ENCODE measurements around the gene MMP19. TPM values are rescaled to one million over a fixed set of nuclear protein-coding genes. Genes with fewer than 3 reads are reported as not detected.

Gene MMP19
- total and polyA plus RNA-seq, 2 of the 4 experiments (the other 2 are of a cell fraction): 9.9 to 34.7 TPM

GRCh38 chr12:55861396-55861795, 18.7 kb upstream of the MMP19 start:
- no peak overlapping the region for H3K56ac ChIP-seq (ENCODE audit: extremely low read depth, insufficient read depth, low read length)
- CTCF ChIA-PET: no interaction called here
- H3K9me1 ChIP-seq (ENCODE audit: insufficient read depth, low read length): no peaks in the 10 kb centered on the region

More at GRCh38 chr12:55861396-55861795, 18.7 kb upstream of the MMP19 start:
- Histone ChIP-seq H4K5ac (ENCODE audit: low read depth, low read length) (no peak overlapping the region), H3K9ac (ENCODE audit: low read depth, low read length) (no peak overlapping the region), H2BK15ac (ENCODE audit: low read depth, low read length) (no peak overlapping the region), H3K79me1 (ENCODE audit: low read depth in 1 of 2, low read length in 2 of 2) (no peaks in the 10 kb centered on the region), H3K4me1 (ENCODE audit: control insufficient read depth, insufficient read depth, low read length) (no peaks in the 10 kb centered on the region), H3K27me3 (ENCODE audit: control insufficient read depth, insufficient read depth, low read length) (no peaks in the 10 kb centered on the region), H4K20me1 (ENCODE audit: insufficient read depth, low read length) (no peaks in the 10 kb centered on the region), H3K14ac (replicated peaks; ENCODE audit: low read depth, low read length) (no peak overlapping the region), H3K4me3 (ENCODE audit: insufficient read depth, low read depth, low read length) (no peak overlapping the region), H2AK5ac (ENCODE audit: low read depth, low read length) (no peak overlapping the region), H3K4ac (ENCODE audit: low read depth, low read length) (no peak overlapping the region), H2AK9ac (replicated peaks; ENCODE audit: low read depth, low read length, poor library complexity) (no peak overlapping the region), H2BK120ac (ENCODE audit: low read depth, low read length) (no peak overlapping the region), H2AFZ (replicated peaks; ENCODE audit: low read length, poor library complexity) (no peak overlapping the region), H3K4me2 (ENCODE audit: low read depth, low read length) (no peak overlapping the region), H3K36me3 (ENCODE audit: control insufficient read depth, insufficient read depth, low read length) (no peaks in the 10 kb centered on the region), H3K18ac (ENCODE audit: low read depth, low read length) (no peak overlapping the region), H3K23ac (ENCODE audit: low read depth, low read length) (no peak overlapping the region), H3K9me3 (ENCODE audit: control insufficient read depth, insufficient read depth, low read length) (no peaks in the 10 kb centered on the region; the same call in 1 of the 2 replicates), H2BK5ac (ENCODE audit: low read depth, low read length, poor library complexity, severe bottlenecking) (no peak overlapping the region), H2BK20ac (ENCODE audit: low read depth, low read length) (no peak overlapping the region), H4K8ac (ENCODE audit: low read depth in 2 of 2, low read length in 2 of 2) (no peak overlapping the region), H4K91ac (ENCODE audit: insufficient read depth, low read depth, low read length) (no peak overlapping the region), H3K27ac (ENCODE audit: insufficient read depth, low read length) (no peak overlapping the region)
- TF ChIP-seq MXI1 (IDR thresholded peaks at IDR 0.05; ENCODE audit: borderline replicate concordance, low read depth, low read length) (no peak), FOS (IDR thresholded peaks at IDR 0.05; ENCODE audit: low read depth, low read length) (no peak), POLR2A (IDR thresholded peaks at IDR 0.05; ENCODE audit: low read depth, low read length) (no peak), SMC3 (IDR thresholded peaks at IDR 0.05; ENCODE audit: low read depth, low read length) (no peak), MAZ (IDR thresholded peaks at IDR 0.05; ENCODE audit: borderline replicate concordance, low read depth, low read length) (no peak), RAD21 (IDR thresholded peaks at IDR 0.05; ENCODE audit: low read length) (no peak), USF2 (IDR thresholded peaks at IDR 0.05; ENCODE audit: low read depth, low read length) (no peak), RFX5 (IDR thresholded peaks at IDR 0.05; ENCODE audit: low read depth, low read length) (no peak), NFE2L2 (IDR thresholded peaks at IDR 0.05; ENCODE audit: low read depth, low read length) (no peak), CTCF (conservative IDR thresholded peaks at IDR 0.05; ENCODE audit: low read depth, low read length) (no peak), CHD1 (IDR thresholded peaks at IDR 0.05; ENCODE audit: low read depth, low read length) (no peak), CEBPB (IDR thresholded peaks at IDR 0.05; ENCODE audit: low read depth, low read length) (no peak), MAFK (IDR thresholded peaks at IDR 0.05; ENCODE audit: low read depth, low read length) (no peak)
- dilution Hi-C loops (cut with HindIII; ENCODE audit: low sequenced_read_pairs, unreplicated experiment): no loop called here
- ATAC-seq (ENCODE audit: low read depth) (no peak), DNase-seq (no peak)
- WGBS, 2 experiments (ENCODE audit: extremely low coverage in 2 of 2, insufficient read length in 1 of 2): no CpG with 5 or more reads among the region's 8 CpGs
- POLR2A ChIA-PET (ENCODE audit: unreplicated experiment): no interaction called here
- intact Hi-C loops (cut with micrococcal nuclease): no loop called here
- in situ Hi-C loops (cut with MboI; ENCODE audit: low sequenced_read_pairs): no loop called here
- BruUV-seq (replicated peaks): no TSS peak
